DND-41 (cell line): Measurements from ENCODE around the gene PACSIN1.

Experiments
- ATAC-seq: fragments of 200-7000 bp; cut with Tn5 transposase; 3 replicates; pipeline ENCODE4 v1.9.1; 2021; ENCODE audit warnings: low read depth; ENCODE audit not compliant: insufficient read depth
- DNase-seq: peaks from one replicate; pipeline ENCODE4 v3.0.0-alpha.2; 2020
- H2AFZ ChIP-seq: 2 replicates; pipeline ENCODE4 v1.6.0; 2012; ENCODE audit warnings: low read depth, low read length
- H3K27ac ChIP-seq: 2 replicates; pipeline ENCODE4 v1.5.1; 2012; ENCODE audit warnings: low read length, inconsistent platforms
- H3K27me3 ChIP-seq: fragments of 200-600 bp; sonication (generic); 2 replicates; pipeline ENCODE4 v1.6.0; 2012; ENCODE audit warnings: low read length, mild to moderate bottlenecking, inconsistent platforms; ENCODE audit not compliant: insufficient read depth, poor library complexity
- H3K36me3 ChIP-seq: 2 replicates; pipeline ENCODE4 v1.5.1; 2012; ENCODE audit warnings: low read length, inconsistent platforms; ENCODE audit not compliant: insufficient read depth
- H3K4me1 ChIP-seq: 2 replicates; pipeline ENCODE4 v1.5.1; 2012; ENCODE audit warnings: mild to moderate bottlenecking, low read length; ENCODE audit not compliant: insufficient read depth
- H3K4me2 ChIP-seq: 2 replicates; pipeline ENCODE4 v1.6.0; 2012; ENCODE audit warnings: mild to moderate bottlenecking, moderate library complexity, low read length, inconsistent platforms; ENCODE audit not compliant: insufficient read depth
- H3K4me3 ChIP-seq, 2 experiments: fragments of 200-600 bp in 1 of 2; shearing (Covaris generic) in 1 of 2; 2 replicates each; pipeline ENCODE4 v1.5.1; 2012 to 2016; ENCODE audit warnings: inconsistent platforms in 2 of 2, low read length in 2 of 2, mild to moderate bottlenecking in 2 of 2, low read depth in 1 of 2, moderate library complexity in 1 of 2
- H3K79me2 ChIP-seq: 2 replicates; pipeline ENCODE4 v1.6.0; 2012; ENCODE audit warnings: low read length, inconsistent platforms; ENCODE audit not compliant: insufficient read depth
- H3K9ac ChIP-seq: 2 replicates; pipeline ENCODE4 v1.6.0; 2012; ENCODE audit warnings: low read depth, mild to moderate bottlenecking, inconsistent platforms, low read length, moderate library complexity
- H3K9me3 ChIP-seq: 2 replicates; pipeline ENCODE4 v1.5.1; 2012; ENCODE audit warnings: low read length, moderate library complexity, mild to moderate bottlenecking, inconsistent platforms; ENCODE audit not compliant: insufficient read depth, severe bottlenecking
- H4K20me1 ChIP-seq: 2 replicates; pipeline ENCODE4 v1.6.0; 2012; ENCODE audit warnings: low read length; ENCODE audit not compliant: insufficient read depth
- EZH2 ChIP-seq: IDR thresholded peaks from 3 replicates; pipeline ENCODE4 v1.6.1; 2012; ENCODE audit warnings: borderline replicate concordance, low read depth, mild to moderate bottlenecking, moderate library complexity, low read length, inconsistent platforms; ENCODE audit not compliant: severe bottlenecking
- TF ChIP-seq, protein P1 (sequence below): IDR thresholded peaks from 2 replicates; pipeline ENCODE4 v1.5.1; 2012; ENCODE audit warnings: borderline replicate concordance, low read length, moderate library complexity, mild to moderate bottlenecking; ENCODE audit not compliant: poor library complexity, severe bottlenecking; ENCODE audit errors: extremely low read depth

The PACSIN1 gene

DNA sequence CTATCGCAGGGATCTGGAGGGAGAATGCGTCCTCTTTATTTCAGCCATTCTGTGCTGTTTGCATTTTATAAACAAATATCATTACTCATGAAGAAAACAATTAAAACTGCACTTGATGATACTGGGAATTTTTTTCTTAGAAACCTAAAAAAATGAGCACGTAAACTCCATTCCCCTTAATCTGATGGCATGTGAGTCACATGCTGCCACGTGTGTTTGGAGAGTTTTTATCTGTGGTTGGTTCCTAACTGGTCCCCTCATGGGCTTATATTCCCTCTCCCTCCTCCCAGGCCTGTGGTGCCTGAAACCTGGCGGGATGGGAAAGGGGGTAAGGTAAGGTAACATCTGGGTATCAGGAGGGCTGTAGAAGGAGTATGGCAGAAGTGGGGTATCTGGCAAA is 6.5 kb downstream of the PACSIN1 start:
- no peak overlapping the region for H3K4me2 ChIP-seq
- H3K9ac ChIP-seq: no peak overlapping the region
- no peak for ATAC-seq
- no peak overlapping the region for H3K4me3 ChIP-seq
- H3K27ac ChIP-seq: no peak overlapping the region
- no peaks in the 10 kb centered on the region for H3K27me3 ChIP-seq
- H4K20me1 ChIP-seq: no peaks in the 10 kb centered on the region
- H3K4me1 ChIP-seq: no peaks in the 10 kb centered on the region
- H3K79me2 ChIP-seq: no peaks in the 10 kb centered on the region
- H3K9me3 ChIP-seq: no peaks in the 10 kb centered on the region
- H2AFZ ChIP-seq: no peak overlapping the region
- DNase-seq: no peak
- no peaks in the 10 kb centered on the region for H3K36me3 ChIP-seq
- TF ChIP-seq, protein P1, sequence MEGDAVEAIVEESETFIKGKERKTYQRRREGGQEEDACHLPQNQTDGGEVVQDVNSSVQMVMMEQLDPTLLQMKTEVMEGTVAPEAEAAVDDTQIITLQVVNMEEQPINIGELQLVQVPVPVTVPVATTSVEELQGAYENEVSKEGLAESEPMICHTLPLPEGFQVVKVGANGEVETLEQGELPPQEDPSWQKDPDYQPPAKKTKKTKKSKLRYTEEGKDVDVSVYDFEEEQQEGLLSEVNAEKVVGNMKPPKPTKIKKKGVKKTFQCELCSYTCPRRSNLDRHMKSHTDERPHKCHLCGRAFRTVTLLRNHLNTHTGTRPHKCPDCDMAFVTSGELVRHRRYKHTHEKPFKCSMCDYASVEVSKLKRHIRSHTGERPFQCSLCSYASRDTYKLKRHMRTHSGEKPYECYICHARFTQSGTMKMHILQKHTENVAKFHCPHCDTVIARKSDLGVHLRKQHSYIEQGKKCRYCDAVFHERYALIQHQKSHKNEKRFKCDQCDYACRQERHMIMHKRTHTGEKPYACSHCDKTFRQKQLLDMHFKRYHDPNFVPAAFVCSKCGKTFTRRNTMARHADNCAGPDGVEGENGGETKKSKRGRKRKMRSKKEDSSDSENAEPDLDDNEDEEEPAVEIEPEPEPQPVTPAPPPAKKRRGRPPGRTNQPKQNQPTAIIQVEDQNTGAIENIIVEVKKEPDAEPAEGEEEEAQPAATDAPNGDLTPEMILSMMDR: no peak
- TF ChIP-seq EZH2: no peak

DNA sequence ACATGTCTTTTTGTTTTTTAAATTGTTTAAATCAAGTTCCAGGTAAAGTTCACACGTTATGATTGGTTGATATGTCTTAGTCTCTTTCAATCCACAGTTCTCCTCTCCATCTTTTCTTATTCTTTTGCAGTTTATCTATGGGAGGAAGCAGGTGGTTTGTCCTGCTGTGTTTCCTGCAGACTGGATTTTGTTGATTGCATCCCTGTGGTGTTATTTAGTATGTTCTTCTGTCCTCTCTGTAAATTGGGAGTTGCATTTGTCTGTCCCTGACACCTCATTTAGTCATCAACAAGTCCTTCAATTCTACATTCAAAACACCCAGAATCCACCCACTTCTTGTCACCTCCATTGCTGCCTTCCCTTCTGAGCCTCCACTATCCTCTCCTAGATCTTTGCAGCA is 8.1 kb downstream of the PACSIN1 start:
- H3K9ac ChIP-seq: no peak overlapping the region
- H2AFZ ChIP-seq: no peak overlapping the region
- no peaks in the 10 kb centered on the region for H3K36me3 ChIP-seq
- no peak overlapping the region for H3K4me2 ChIP-seq
- H3K27ac ChIP-seq: no peak overlapping the region
- no peak overlapping the region for H3K4me3 ChIP-seq
- no peaks in the 10 kb centered on the region for H3K79me2 ChIP-seq
- TF ChIP-seq, protein P1: no peak
- TF ChIP-seq EZH2: no peak
- no peak for ATAC-seq
- no peak for DNase-seq
- H3K9me3 ChIP-seq: no peaks in the 10 kb centered on the region
- no peaks in the 10 kb centered on the region for H4K20me1 ChIP-seq
- H3K27me3 ChIP-seq: no peaks in the 10 kb centered on the region
- no peaks in the 10 kb centered on the region for H3K4me1 ChIP-seq

DNA sequence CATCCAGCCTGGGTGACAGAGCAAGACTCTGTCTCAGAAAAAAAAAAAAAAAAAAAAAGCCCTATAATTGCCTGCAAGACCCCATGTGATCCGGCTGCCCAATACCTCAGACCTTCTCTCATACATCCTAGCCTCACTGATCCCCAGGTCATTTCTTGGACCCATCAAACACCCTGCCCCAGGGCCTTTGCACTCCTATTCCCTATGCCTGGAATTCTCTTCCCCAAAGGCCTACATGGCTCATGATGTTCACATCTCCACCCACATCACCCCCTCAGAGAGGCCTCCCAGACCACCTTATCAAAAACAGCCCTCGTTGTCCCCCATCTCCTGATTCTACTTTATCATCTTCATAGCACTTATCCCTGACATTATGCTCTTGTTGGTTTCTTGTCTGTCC is 8.9 kb downstream of the PACSIN1 start:
- Histone ChIP-seq H3K4me1 (no peaks in the 10 kb centered on the region), H2AFZ (no peak overlapping the region), H3K27ac (no peak overlapping the region), H3K9me3 (no peaks in the 10 kb centered on the region), H3K9ac (no peak overlapping the region), H4K20me1 (no peaks in the 10 kb centered on the region), H3K4me3 (no peak overlapping the region), H3K27me3 (no peaks in the 10 kb centered on the region), H3K36me3 (no peaks in the 10 kb centered on the region), H3K79me2 (no peaks in the 10 kb centered on the region), H3K4me2 (no peak overlapping the region)
- no peak for ATAC-seq
- TF ChIP-seq EZH2: no peak
- TF ChIP-seq, protein P1: no peak
- no peak for DNase-seq

DNA sequence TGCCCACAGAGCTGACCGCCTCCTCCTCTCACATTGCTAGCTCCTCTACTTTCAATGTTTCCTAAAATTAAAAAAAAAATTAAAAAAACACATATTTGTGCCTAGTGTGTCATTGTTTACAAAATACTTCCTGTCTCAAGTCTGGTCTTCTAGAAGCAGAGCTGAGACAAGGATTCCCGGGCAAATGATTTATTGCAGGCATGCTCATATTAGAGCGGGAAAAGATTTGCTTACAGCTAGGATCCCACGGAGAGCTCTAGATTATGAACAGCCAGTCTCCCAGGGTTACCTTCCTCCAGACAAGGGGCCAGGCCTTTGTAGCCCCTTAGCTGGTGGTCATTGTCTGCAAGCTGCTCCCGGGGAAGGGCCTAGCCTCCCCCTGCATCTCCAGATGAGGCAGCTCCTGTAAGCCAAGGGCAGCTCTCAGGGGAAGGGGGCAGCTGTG is 9.4 kb downstream of the PACSIN1 start:
- Histone ChIP-seq H3K9me3 (no peaks in the 10 kb centered on the region), H3K4me2 (no peak overlapping the region), H3K4me3 (no peak overlapping the region), H2AFZ (no peak overlapping the region), H3K4me1 (no peaks in the 10 kb centered on the region), H3K27me3 (no peaks in the 10 kb centered on the region), H3K27ac (no peak overlapping the region), H4K20me1 (no peaks in the 10 kb centered on the region), H3K79me2 (no peaks in the 10 kb centered on the region), H3K36me3 (no peaks in the 10 kb centered on the region), H3K9ac (no peak overlapping the region)
- TF ChIP-seq, protein P1: no peak
- no peak for TF ChIP-seq EZH2
- no peak for ATAC-seq
- no peak for DNase-seq
